ENCODE data around the gene HERC4. TPM values are rescaled to one million over a fixed set of nuclear protein-coding genes. Genes with fewer than 3 reads are reported as not detected.

Gene HERC4
- total and polyA plus RNA-seq, 7 donors: 8.8 to 29.4 (median 18.0) TPM

- WGBS, 3 donors: 11 to 19% (median 12%) methylated on average over 3 of the region's 3 CpGs
- Histone ChIP-seq H3K4me1 (peaks cover 34% of the 10 kb centered on the region), H3K27me3 (ENCODE audit: insufficient read depth in 3 of 3, low read length in 2 of 3) (no peaks in the 10 kb centered on the region), H3K9me3 (no peaks in the 10 kb centered on the region), H3K27ac (peak overlapping the region; percentile 99), H3K4me3 (peak overlapping the region; percentile 88), H3K36me3 (ENCODE audit: insufficient read depth in 1 of 2, low read depth in 1 of 2) (peaks cover 0 to 16% of the 10 kb centered on the region in 2 donors)
- intact Hi-C loops (cut with DNase I): loop anchor here (5.0 to 10.0 kb wide), 2 partner anchors 186 to 261 kb away; partner anchors contain the start of genes HNRNPH3 (in 2 of the 2) and PBLD (in 2 of the 2)
- no peak for DNase-seq
- no peak for ATAC-seq
- no peak for TF ChIP-seq CTCF (IDR thresholded peaks at IDR 0.05)
Observed at GRCh38 chr10:68073631-68074030, 1.5 kb downstream of the HERC4 start.

- H3K27ac ChIP-seq: no peak overlapping the region
- no peaks in the 10 kb centered on the region for H3K27me3 ChIP-seq (ENCODE audit: insufficient read depth in 3 of 3, low read length in 2 of 3)
- peaks cover 22% of the 10 kb centered on the region for H3K4me1 ChIP-seq
- WGBS, 3 donors: 80 to 88% (median 83%) methylated on average over 3 of the region's 3 CpGs
- ATAC-seq (no peak), DNase-seq (no peak)
- peaks cover 0 to 41% of the 10 kb centered on the region in 2 donors for H3K36me3 ChIP-seq (ENCODE audit: insufficient read depth in 1 of 2, low read depth in 1 of 2)
- intact Hi-C loops (cut with DNase I): no loop called here
- TF ChIP-seq CTCF (IDR thresholded peaks at IDR 0.05): no peak
- H3K4me3 ChIP-seq: no peak overlapping the region
- no peaks in the 10 kb centered on the region for H3K9me3 ChIP-seq
Observed at GRCh38 chr10:68067508-68067907, 7.6 kb downstream of the HERC4 start.

GRCh38 chr10:68067029-68067428, 8.1 kb downstream of the HERC4 start:
- WGBS, 3 donors: 69 to 76% (median 72%) methylated on average over 4 of the region's 4 CpGs
- Histone ChIP-seq H3K4me1 (peaks cover 17% of the 10 kb centered on the region), H3K27me3 (ENCODE audit: insufficient read depth in 3 of 3, low read length in 2 of 3) (no peaks in the 10 kb centered on the region), H3K9me3 (no peaks in the 10 kb centered on the region), H3K27ac (no peak overlapping the region), H3K36me3 (ENCODE audit: insufficient read depth in 1 of 2, low read depth in 1 of 2) (peaks cover 0 to 41% of the 10 kb centered on the region in 2 donors), H3K4me3 (no peak overlapping the region)
- intact Hi-C loops (cut with DNase I): no loop called here
- no peak for TF ChIP-seq CTCF (IDR thresholded peaks at IDR 0.05)
- no peak for DNase-seq
- no peak for ATAC-seq

GRCh38 chr10:68053553-68053952, 21.5 kb downstream of the HERC4 start:
- H3K27ac ChIP-seq: no peak overlapping the region
- no peaks in the 10 kb centered on the region for H3K27me3 ChIP-seq (ENCODE audit: insufficient read depth in 3 of 3, low read length in 2 of 3)
- H3K36me3 ChIP-seq (ENCODE audit: insufficient read depth in 1 of 2, low read depth in 1 of 2): peaks cover 0 to 20% of the 10 kb centered on the region in 2 donors
- 92 to 99% (median 94%) methylated on average over 3 of the region's 3 CpGs for WGBS, 3 donors
- no peak for DNase-seq
- no peak for TF ChIP-seq CTCF (IDR thresholded peaks at IDR 0.05)
- H3K4me1 ChIP-seq: peaks cover 22% of the 10 kb centered on the region
- no peaks in the 10 kb centered on the region for H3K9me3 ChIP-seq
- ATAC-seq: no peak
- no peak overlapping the region for H3K4me3 ChIP-seq
- intact Hi-C loops (cut with DNase I): no loop called here

- WGBS, 3 donors: 68 to 80% (median 79%) methylated on average over 2 of the region's 2 CpGs
- Histone ChIP-seq H3K27ac (no peak overlapping the region), H3K9me3 (no peaks in the 10 kb centered on the region), H3K4me1 (peaks cover 22% of the 10 kb centered on the region), H3K36me3 (ENCODE audit: insufficient read depth in 1 of 2, low read depth in 1 of 2) (peaks cover 0 to 15% of the 10 kb centered on the region in 2 donors), H3K4me3 (no peak overlapping the region), H3K27me3 (ENCODE audit: insufficient read depth in 3 of 3, low read length in 2 of 3) (no peaks in the 10 kb centered on the region)
- TF ChIP-seq CTCF (IDR thresholded peaks at IDR 0.05): no peak
- ATAC-seq (peak; percentile 42 to 68 (median 47)), DNase-seq (no peak)
- intact Hi-C loops (cut with DNase I): no loop called here
Observed at GRCh38 chr10:68052463-68052862, 22.6 kb downstream of the HERC4 start.

All from psoas muscle (tissue), 8 donors.